ENCODE data around the gene PIK3R5. TPM values are rescaled to one million over a fixed set of nuclear protein-coding genes. Genes with fewer than 3 reads are reported as not detected.

Gene PIK3R5
- total RNA-seq, 1 donor from 2014 or later: 34.2 TPM

DNA sequence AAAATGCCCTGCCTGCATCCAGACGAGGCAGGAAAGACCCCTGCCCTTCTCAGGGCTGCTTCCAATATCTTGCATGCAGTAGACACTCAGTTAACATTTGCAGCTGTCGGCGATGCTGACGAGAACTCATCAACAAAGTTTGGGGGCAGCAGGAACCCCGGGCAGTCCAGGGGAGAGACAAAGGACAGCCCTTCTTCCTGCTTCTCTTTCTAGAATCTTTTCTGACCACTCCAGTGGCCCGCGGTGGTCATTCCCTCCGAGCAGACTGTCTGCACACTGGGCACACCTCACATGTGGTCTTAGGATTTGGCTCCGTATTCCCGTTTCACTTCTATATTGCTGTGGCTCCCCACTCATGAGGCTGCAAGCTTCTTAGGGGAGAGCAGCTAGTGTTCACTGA is 135.4 kb downstream of the PIK3R5 start:
- no peaks in the 10 kb centered on the region for H3K9me3 Mint-ChIP-seq
- intact Hi-C loops (cut with micrococcal nuclease): no loop called here
- POLR2A ChIA-PET: no interaction called here

DNA sequence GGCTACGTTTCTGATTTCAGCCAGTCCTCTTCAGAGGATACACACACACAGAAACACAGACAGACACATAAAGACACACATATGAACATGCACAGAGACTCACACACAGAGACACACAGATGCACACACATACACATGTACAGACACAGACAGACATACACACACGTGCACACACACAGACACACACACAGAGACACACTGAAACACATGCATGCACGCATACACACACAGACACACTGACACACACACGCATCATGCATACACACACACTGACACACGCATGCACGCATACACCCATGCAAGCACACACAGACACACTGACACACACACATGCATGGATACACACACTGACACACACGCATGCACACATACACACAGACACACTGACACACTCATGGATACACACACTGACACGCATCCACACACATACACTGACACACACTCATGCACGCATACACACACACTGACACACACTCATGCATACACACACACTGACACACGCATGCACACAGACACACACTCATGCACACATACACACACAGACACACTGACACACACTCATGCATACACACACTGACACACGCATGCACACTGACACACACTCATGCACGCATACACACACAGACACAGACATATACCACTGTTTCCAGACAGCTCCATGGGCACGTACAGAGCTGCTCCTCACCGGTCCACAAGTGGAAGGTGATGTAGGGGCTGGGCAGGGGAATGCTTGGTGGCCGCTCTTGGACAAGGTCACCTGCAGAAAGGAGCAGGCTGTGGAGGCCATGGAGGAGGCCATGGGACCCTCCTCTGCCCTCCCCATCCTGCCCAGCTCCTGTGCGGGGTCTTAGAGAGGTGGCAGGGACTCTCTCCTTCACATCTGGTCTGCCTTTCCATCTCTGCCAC is 136.2 kb downstream of the PIK3R5 start:
- H3K4me1 Mint-ChIP-seq: no peaks in the 10 kb centered on the region
- no peaks in the 10 kb centered on the region for H3K27me3 Mint-ChIP-seq
- no peak overlapping the region for H3K4me3 Mint-ChIP-seq
- TF ChIP-seq, protein P1, sequence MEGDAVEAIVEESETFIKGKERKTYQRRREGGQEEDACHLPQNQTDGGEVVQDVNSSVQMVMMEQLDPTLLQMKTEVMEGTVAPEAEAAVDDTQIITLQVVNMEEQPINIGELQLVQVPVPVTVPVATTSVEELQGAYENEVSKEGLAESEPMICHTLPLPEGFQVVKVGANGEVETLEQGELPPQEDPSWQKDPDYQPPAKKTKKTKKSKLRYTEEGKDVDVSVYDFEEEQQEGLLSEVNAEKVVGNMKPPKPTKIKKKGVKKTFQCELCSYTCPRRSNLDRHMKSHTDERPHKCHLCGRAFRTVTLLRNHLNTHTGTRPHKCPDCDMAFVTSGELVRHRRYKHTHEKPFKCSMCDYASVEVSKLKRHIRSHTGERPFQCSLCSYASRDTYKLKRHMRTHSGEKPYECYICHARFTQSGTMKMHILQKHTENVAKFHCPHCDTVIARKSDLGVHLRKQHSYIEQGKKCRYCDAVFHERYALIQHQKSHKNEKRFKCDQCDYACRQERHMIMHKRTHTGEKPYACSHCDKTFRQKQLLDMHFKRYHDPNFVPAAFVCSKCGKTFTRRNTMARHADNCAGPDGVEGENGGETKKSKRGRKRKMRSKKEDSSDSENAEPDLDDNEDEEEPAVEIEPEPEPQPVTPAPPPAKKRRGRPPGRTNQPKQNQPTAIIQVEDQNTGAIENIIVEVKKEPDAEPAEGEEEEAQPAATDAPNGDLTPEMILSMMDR (IDR thresholded peaks at IDR 0.05): no peak
- H3K36me3 Mint-ChIP-seq (ENCODE audit: low read depth): no peaks in the 10 kb centered on the region
- ATAC-seq (ENCODE audit: low read depth) (no peak), DNase-seq (no peak)
- CTCF ChIA-PET: no interaction called here
- H3K27ac Mint-ChIP-seq: no peak overlapping the region
- no peaks in the 10 kb centered on the region for H3K9me3 Mint-ChIP-seq
- intact Hi-C loops (cut with micrococcal nuclease): no loop called here
- POLR2A ChIA-PET: no interaction called here

More for the DNA sequence above, 135.4 kb downstream of the PIK3R5 start:
- TF ChIP-seq, protein P1 (IDR thresholded peaks at IDR 0.05): no peak
- Mint-ChIP-seq H3K27ac (no peak overlapping the region), H3K4me1 (no peaks in the 10 kb centered on the region), H3K4me3 (no peak overlapping the region), H3K27me3 (no peaks in the 10 kb centered on the region), H3K36me3 (ENCODE audit: low read depth) (peaks cover 2% of the 10 kb centered on the region)
- CTCF ChIA-PET: no interaction called here
- ATAC-seq (ENCODE audit: low read depth): no peak
- DNase-seq: no peak

Other genes with a start within 250 kb of the PIK3R5 start
- not detected in 2 replicates for gene CCDC42, start 220.9 kb downstream of the PIK3R5 start, total RNA-seq
- not detected in 2 replicates for gene SPDYE4, start 207.2 kb downstream of the PIK3R5 start, total RNA-seq
- 0.20 TPM in 1 of 2 replicates, not detected in the other for gene MFSD6L, start 166.3 kb downstream of the PIK3R5 start, total RNA-seq
- 0.91 TPM in 2 replicates for gene PIK3R6, start 98.0 kb downstream of the PIK3R5 start, total RNA-seq
- 1.0 and 1.1 TPM in 2 replicates for gene NTN1, start 55.8 kb upstream of the PIK3R5 start, total RNA-seq